GM12878 (cell line): ENCODE data around the gene DCAF6. TPM values are rescaled to one million over a fixed set of nuclear protein-coding genes. Genes with fewer than 3 reads are reported as not detected.

Experiments
- ATAC-seq: fragments of 200-7000 bp; cut with Tn5 transposase; 3 replicates; pipeline ENCODE4 v1.9.1; 2020; ENCODE audit warnings: mild to moderate bottlenecking, moderate library complexity
- BruUV-seq: library from RNA; stranded (reverse); fragments of 400-500 nt; replicated peaks from 2 replicates; lab custom pipeline; 2021; lab: Mats Ljungman, UMichigan
- CTCF ChIA-PET: fragments of 300-600 bp; sonication (Branson Sonifier 250); formaldehyde crosslinking; extraction: SDS; loops from one replicate; lab custom pipeline; 2021; ENCODE audit warnings: inconsistent platforms; lab: Yijun Ruan, JAX
- POLR2A ChIA-PET: fragments of 350-600 bp; formaldehyde crosslinking; extraction: SDS; loops from one replicate; lab custom pipeline; 2021; ENCODE audit warnings: inconsistent platforms; lab: Charles Lee
- RAD21 ChIA-PET: fragments of 300-600 bp; sonication (Branson Sonifier 250); formaldehyde crosslinking; loops from one replicate; lab custom pipeline; 2023; ENCODE audit warnings: antibody characterized with exemption; ENCODE audit not compliant: unreplicated experiment; lab: Charles Lee
- SMC1A ChIA-PET: fragments of 300-600 bp; sonication (Branson Sonifier 250); formaldehyde crosslinking; loops from one replicate; lab custom pipeline; 2023; ENCODE audit not compliant: unreplicated experiment, uncharacterized antibody; lab: Charles Lee
- DNase-seq: peaks from one replicate; pipeline ENCODE4 v3.0.0-alpha.2; 2011; ENCODE audit warnings: low read depth, low spot score
- FAIRE-seq: peaks from 3 replicates; lab custom pipeline; 2011; peaks lifted over from hg19 to GRCh38; lab: Jason Lieb, UNC
- H2AFZ ChIP-seq: 2 replicates; pipeline ENCODE4 v1.6.0; 2011; ENCODE audit warnings: low read depth, low read length, control low read depth; ENCODE audit not compliant: control insufficient read depth
- H3K27ac ChIP-seq: 2 replicates; pipeline ENCODE4 v1.5.1; 2011; ENCODE audit warnings: control low read depth; ENCODE audit not compliant: control insufficient read depth, insufficient read depth
- H3K27me3 ChIP-seq, 2 experiments: replicated peaks in 1 of 2; 2 replicates each; pipeline versions ENCODE4 v1.6.0 to v1.6.1; 2011; ENCODE audit warnings: low read length in 1 of 2; ENCODE audit not compliant: control insufficient read depth in 2 of 2, insufficient read depth in 2 of 2
- H3K36me3 ChIP-seq, 2 experiments: 2 replicates each; pipeline ENCODE4 v1.5.1; 2011; ENCODE audit warnings: low read length in 1 of 2; ENCODE audit not compliant: control insufficient read depth in 2 of 2, insufficient read depth in 2 of 2
- H3K4me1 ChIP-seq: 2 replicates; pipeline ENCODE4 v1.6.1; 2011; ENCODE audit warnings: mild to moderate bottlenecking, low read length, moderate library complexity, mixed read lengths; ENCODE audit not compliant: control insufficient read depth, insufficient read depth
- H3K4me2 ChIP-seq: 2 replicates; pipeline ENCODE4 v1.6.0; 2011; ENCODE audit warnings: control low read depth; ENCODE audit not compliant: control insufficient read depth, insufficient read depth
- H3K4me3 ChIP-seq: fragments of 200-600 bp; sonication (generic); 2 replicates; pipeline ENCODE4 v1.5.1; 2016
- H3K79me2 ChIP-seq: 2 replicates; pipeline ENCODE4 v1.6.0; 2011; ENCODE audit warnings: low read length; ENCODE audit not compliant: control insufficient read depth, insufficient read depth
- H3K9ac ChIP-seq: 2 replicates; pipeline ENCODE4 v1.8.0; 2011; ENCODE audit warnings: low read length, control low read depth, mixed read lengths; ENCODE audit not compliant: control insufficient read depth, insufficient read depth
- H3K9me3 ChIP-seq: replicated peaks from 3 replicates; pipeline ENCODE4 v1.5.1; 2011; ENCODE audit warnings: mild to moderate bottlenecking, low read length; ENCODE audit not compliant: control insufficient read depth, insufficient read depth
- H4K20me1 ChIP-seq: 2 replicates; pipeline ENCODE4 v1.6.0; 2011; ENCODE audit not compliant: control insufficient read depth, insufficient read depth
- EP300 ChIP-seq, 2 experiments: fragments of 150-350 bp in 1 of 2; IDR thresholded peaks; 2 replicates each; pipeline ENCODE4 v1.6.1; 2011 to 2012; ENCODE audit warnings: low read depth in 2 of 2, low read length in 2 of 2, borderline replicate concordance in 1 of 2, improper control_type of control experiment in 1 of 2, inconsistent platforms in 1 of 2; ENCODE audit not compliant: control insufficient read depth in 1 of 2
- KDM1A ChIP-seq: fragments of 200-600 bp; sonication (generic); IDR thresholded peaks from 2 replicates; pipeline ENCODE4 v1.6.1; 2016; ENCODE audit warnings: borderline replicate concordance
- SREBF1 ChIP-seq: IDR thresholded peaks from 2 replicates; pipeline ENCODE4 v1.6.1; 2012; ENCODE audit warnings: mild to moderate bottlenecking, low read length
- ZNF274 ChIP-seq: IDR thresholded peaks from one replicate; pipeline ENCODE4 v1.8.0; 2011; ENCODE audit not compliant: insufficient read length, insufficient read depth
- ZSCAN29 ChIP-seq: fragments of 450-650 bp; IDR thresholded peaks from 2 replicates; pipeline ENCODE4 v1.6.1; 2017; ENCODE audit warnings: mild to moderate bottlenecking, moderate library complexity
- WGBS: methylation state at CpG from one replicate; pipeline ENCODE4 v1.1.6; 2016; ENCODE audit warnings: low lambda C conversion rate; ENCODE audit not compliant: insufficient replicate concordance, insufficient coverage; ENCODE audit errors: missing lambda C conversion rate; 5-methylcytosine and 5-hydroxymethylcytosine counted together
- in situ Hi-C: fragments of 300-500 bp; cut with MboI; formaldehyde crosslinking; loops from 9 replicates; pipeline ENCODE4 v1.14.3; 2018; ENCODE audit warnings: mixed read lengths
- intact Hi-C: fragments of 100-400 bp; cut with micrococcal nuclease; formaldehyde crosslinking; loops from one replicate; pipeline ENCODE4 v1.14.2; 2022; ENCODE audit not compliant: unreplicated experiment
- polyA plus RNA-seq, 11 experiments: library from polyadenylated mRNA; depleted of rRNA in 4 of 11; unstranded in 6 of 11; stranded (reverse) in 5 of 11; fragments of >200 nt; fragmentation: Nextera tagmentation in 4 of 11; fragmentation: Illumina TruSeq in 1 of 11; extraction: Ambion mirVana in 4 of 11; extraction: Trizol in 1 of 11; gene quantifications; 1 replicate in 1 of 11; 2 replicates in 10 of 11; pipeline versions ENCODE4 v1.2.1 to v1.2.3, GENCODE V29; 2011 to 2016; ENCODE audit warnings: inconsistent platforms in 2 of 11, missing spikeins in 2 of 11, low read depth in 1 of 11
- total RNA-seq, 4 experiments: library from RNA; depleted of rRNA in 3 of 4; stranded (reverse); fragments of >200 nt in 3 of 4; fragmentation: Illumina TruSeq in 1 of 4; extraction: Trizol in 1 of 4; gene quantifications; 2 replicates each; pipeline versions ENCODE4 v1.2.1 to v1.2.3, GENCODE V29; 2013 to 2021
- TF ChIP-seq, protein P1 (sequence below): fragments of 450-650 bp; IDR thresholded peaks from 2 replicates; pipeline ENCODE4 v1.6.1; 2016; ENCODE audit warnings: mild to moderate bottlenecking, moderate library complexity, borderline replicate concordance
- TF ChIP-seq, protein P2 (sequence below): IDR thresholded peaks from 2 replicates; pipeline ENCODE4 v1.6.1; 2012; ENCODE audit warnings: low read depth, low read length, improper control_type of control experiment
- TF ChIP-seq, protein P3 (sequence below), 3 experiments: IDR thresholded peaks in 2 of 3; conservative IDR thresholded peaks in 1 of 3; 2 replicates each; pipeline ENCODE4 v1.5.1; 2011; ENCODE audit warnings: low read depth in 3 of 3, low read length in 3 of 3, mild to moderate bottlenecking in 3 of 3, control low read depth in 2 of 3, moderate library complexity in 2 of 3, inconsistent platforms in 1 of 3, mixed read lengths in 1 of 3; ENCODE audit not compliant: control insufficient read depth in 2 of 3, insufficient read depth in 1 of 3; ENCODE audit errors: extremely low read depth in 1 of 3
- TF ChIP-seq, protein P4 (sequence below): fragments of 450-650 bp; IDR thresholded peaks from 2 replicates; pipeline ENCODE4 v1.6.1; 2018; ENCODE audit warnings: mild to moderate bottlenecking, low read depth, moderate library complexity; ENCODE audit not compliant: partially characterized antibody

The DCAF6 gene
- total and polyA plus RNA-seq, 10 of the 15 experiments (the other 5 are each of a cell fraction or from before 2014, with no cell fraction given): 11.4 to 62.7 (median 33.0) TPM

DNA sequence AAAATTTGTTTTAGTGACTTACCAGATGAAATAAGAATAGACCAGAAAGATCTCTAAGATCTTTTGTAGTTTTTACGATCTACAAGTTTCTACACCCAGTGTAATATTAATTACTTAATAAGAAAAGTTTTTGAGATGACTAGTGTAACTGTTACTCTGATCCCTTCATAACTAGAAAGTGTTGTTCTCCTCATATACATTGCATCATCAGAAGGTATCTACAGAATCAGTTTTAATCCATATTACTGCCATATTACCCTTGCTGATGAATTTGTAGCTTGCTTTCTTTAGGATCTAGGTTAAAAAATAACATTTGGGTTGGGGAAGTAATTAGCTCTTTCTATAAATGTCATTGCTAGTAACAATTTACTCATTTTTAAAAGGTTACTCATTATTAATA is 127.7 kb downstream of the DCAF6 start (continued):
- TF ChIP-seq ZNF274 (no peak), SREBF1 (no peak)
- TF ChIP-seq, protein P1, sequence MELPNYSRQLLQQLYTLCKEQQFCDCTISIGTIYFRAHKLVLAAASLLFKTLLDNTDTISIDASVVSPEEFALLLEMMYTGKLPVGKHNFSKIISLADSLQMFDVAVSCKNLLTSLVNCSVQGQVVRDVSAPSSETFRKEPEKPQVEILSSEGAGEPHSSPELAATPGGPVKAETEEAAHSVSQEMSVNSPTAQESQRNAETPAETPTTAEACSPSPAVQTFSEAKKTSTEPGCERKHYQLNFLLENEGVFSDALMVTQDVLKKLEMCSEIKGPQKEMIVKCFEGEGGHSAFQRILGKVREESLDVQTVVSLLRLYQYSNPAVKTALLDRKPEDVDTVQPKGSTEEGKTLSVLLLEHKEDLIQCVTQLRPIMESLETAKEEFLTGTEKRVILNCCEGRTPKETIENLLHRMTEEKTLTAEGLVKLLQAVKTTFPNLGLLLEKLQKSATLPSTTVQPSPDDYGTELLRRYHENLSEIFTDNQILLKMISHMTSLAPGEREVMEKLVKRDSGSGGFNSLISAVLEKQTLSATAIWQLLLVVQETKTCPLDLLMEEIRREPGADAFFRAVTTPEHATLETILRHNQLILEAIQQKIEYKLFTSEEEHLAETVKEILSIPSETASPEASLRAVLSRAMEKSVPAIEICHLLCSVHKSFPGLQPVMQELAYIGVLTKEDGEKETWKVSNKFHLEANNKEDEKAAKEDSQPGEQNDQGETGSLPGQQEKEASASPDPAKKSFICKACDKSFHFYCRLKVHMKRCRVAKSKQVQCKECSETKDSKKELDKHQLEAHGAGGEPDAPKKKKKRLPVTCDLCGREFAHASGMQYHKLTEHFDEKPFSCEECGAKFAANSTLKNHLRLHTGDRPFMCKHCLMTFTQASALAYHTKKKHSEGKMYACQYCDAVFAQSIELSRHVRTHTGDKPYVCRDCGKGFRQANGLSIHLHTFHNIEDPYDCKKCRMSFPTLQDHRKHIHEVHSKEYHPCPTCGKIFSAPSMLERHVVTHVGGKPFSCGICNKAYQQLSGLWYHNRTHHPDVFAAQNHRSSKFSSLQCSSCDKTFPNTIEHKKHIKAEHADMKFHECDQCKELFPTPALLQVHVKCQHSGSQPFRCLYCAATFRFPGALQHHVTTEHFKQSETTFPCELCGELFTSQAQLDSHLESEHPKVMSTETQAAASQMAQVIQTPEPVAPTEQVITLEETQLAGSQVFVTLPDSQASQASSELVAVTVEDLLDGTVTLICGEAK: no peak

DNA sequence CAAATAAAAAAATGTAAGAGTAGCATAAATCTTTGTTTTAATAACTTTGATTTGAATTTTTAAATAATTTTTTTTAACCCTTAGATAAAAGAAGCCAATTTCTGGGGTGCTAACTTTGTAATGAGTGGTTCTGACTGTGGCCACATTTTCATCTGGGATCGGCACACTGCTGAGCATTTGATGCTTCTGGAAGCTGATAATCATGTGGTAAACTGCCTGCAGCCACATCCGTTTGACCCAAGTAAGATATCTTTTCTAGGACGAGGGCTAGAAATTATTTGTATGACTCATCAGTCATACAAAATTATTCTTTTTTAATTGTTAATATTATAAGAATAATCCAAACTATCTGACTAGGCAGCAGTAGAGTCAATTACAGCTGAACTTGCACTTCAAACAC is 129.0 kb downstream of the DCAF6 start:
- no peak for FAIRE-seq
- ChIA-PET SMC1A (interaction anchor here (1.1 kb wide), 1 partner anchor 17 kb away, joined by 5 read pairs; no protein-coding TSS in a partner anchor), POLR2A (interaction anchor here (0.9 to 1.0 kb wide), 2 partner anchors 9 to 138 kb away, joined by 3 to 4 read pairs; no protein-coding TSS in a partner anchor), RAD21 (interaction anchor here (1.8 kb wide), 1 partner anchor 17 kb away, joined by 6 read pairs; no protein-coding TSS in a partner anchor), CTCF (interaction anchor here (1.9 to 9.6 kb wide), 2 partner anchors 9 to 17 kb away, joined by 4 to 95 read pairs; no protein-coding TSS in a partner anchor)
- H2AFZ ChIP-seq: no peak overlapping the region
- no peak overlapping the region for H3K4me2 ChIP-seq
- no peak for ATAC-seq
- peaks cover 0 to 16% of the 10 kb centered on the region in 2 experiments; a peak in 2 of 4 replicates for H3K36me3 ChIP-seq
- H3K4me1 ChIP-seq: no peaks in the 10 kb centered on the region
- H3K9ac ChIP-seq: no peak overlapping the region
- 80% methylated on average over 3 of the region's 3 CpGs for WGBS
- no peaks in the 10 kb centered on the region for H3K9me3 ChIP-seq
- no TSS peak for BruUV-seq
- H3K27me3 ChIP-seq: no peaks in the 10 kb centered on the region
- intact Hi-C loops: no loop called here
- no peaks in the 10 kb centered on the region for H3K79me2 ChIP-seq
- DNase-seq: no peak
- no peaks in the 10 kb centered on the region for H4K20me1 ChIP-seq
- no peak overlapping the region for H3K4me3 ChIP-seq
- H3K27ac ChIP-seq: no peak overlapping the region
- in situ Hi-C loops: no loop called here
- no peak for TF ChIP-seq KDM1A
- TF ChIP-seq, protein P2, sequence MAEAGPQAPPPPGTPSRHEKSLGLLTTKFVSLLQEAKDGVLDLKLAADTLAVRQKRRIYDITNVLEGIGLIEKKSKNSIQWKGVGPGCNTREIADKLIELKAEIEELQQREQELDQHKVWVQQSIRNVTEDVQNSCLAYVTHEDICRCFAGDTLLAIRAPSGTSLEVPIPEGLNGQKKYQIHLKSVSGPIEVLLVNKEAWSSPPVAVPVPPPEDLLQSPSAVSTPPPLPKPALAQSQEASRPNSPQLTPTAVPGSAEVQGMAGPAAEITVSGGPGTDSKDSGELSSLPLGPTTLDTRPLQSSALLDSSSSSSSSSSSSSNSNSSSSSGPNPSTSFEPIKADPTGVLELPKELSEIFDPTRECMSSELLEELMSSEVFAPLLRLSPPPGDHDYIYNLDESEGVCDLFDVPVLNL: no peak
- TF ChIP-seq ZSCAN29: no peak
- no peak for TF ChIP-seq EP300 (IDR thresholded peaks at IDR 0.05; ENCODE audit: borderline replicate concordance in 1 of 2, control insufficient read depth in 1 of 2, low read depth in 2 of 2, low read length in 2 of 2)
- TF ChIP-seq, protein P3, sequence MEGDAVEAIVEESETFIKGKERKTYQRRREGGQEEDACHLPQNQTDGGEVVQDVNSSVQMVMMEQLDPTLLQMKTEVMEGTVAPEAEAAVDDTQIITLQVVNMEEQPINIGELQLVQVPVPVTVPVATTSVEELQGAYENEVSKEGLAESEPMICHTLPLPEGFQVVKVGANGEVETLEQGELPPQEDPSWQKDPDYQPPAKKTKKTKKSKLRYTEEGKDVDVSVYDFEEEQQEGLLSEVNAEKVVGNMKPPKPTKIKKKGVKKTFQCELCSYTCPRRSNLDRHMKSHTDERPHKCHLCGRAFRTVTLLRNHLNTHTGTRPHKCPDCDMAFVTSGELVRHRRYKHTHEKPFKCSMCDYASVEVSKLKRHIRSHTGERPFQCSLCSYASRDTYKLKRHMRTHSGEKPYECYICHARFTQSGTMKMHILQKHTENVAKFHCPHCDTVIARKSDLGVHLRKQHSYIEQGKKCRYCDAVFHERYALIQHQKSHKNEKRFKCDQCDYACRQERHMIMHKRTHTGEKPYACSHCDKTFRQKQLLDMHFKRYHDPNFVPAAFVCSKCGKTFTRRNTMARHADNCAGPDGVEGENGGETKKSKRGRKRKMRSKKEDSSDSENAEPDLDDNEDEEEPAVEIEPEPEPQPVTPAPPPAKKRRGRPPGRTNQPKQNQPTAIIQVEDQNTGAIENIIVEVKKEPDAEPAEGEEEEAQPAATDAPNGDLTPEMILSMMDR (IDR thresholded peaks at IDR 0.05 in 2 of 3, conservative IDR thresholded peaks at IDR 0.05 in 1 of 3; ENCODE audit: control insufficient read depth in 2 of 3, extremely low read depth in 1 of 3, insufficient read depth in 1 of 3, low read depth in 3 of 3, low read length in 3 of 3): no peak
- TF ChIP-seq, protein P4, sequence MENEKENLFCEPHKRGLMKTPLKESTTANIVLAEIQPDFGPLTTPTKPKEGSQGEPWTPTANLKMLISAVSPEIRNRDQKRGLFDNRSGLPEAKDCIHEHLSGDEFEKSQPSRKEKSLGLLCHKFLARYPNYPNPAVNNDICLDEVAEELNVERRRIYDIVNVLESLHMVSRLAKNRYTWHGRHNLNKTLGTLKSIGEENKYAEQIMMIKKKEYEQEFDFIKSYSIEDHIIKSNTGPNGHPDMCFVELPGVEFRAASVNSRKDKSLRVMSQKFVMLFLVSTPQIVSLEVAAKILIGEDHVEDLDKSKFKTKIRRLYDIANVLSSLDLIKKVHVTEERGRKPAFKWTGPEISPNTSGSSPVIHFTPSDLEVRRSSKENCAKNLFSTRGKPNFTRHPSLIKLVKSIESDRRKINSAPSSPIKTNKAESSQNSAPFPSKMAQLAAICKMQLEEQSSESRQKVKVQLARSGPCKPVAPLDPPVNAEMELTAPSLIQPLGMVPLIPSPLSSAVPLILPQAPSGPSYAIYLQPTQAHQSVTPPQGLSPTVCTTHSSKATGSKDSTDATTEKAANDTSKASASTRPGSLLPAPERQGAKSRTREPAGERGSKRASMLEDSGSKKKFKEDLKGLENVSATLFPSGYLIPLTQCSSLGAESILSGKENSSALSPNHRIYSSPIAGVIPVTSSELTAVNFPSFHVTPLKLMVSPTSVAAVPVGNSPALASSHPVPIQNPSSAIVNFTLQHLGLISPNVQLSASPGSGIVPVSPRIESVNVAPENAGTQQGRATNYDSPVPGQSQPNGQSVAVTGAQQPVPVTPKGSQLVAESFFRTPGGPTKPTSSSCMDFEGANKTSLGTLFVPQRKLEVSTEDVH: no peak
